H1 (cell line): ENCODE data around the gene PRDM15. TPM values are rescaled to one million over a fixed set of nuclear protein-coding genes. Genes with fewer than 3 reads are reported as not detected.

Source experiments
- ASH2L ChIP-seq: fragments of 200-600, 300-600 bp; sonication (generic); IDR thresholded peaks from one replicate; pipeline ENCODE4 v1.7.1; 2017; ENCODE audit warnings: low read length
- BCL11A ChIP-seq, 2 experiments: IDR thresholded peaks; one replicate each; pipeline ENCODE4 v1.6.1; 2011; ENCODE audit warnings: low read depth in 2 of 2, low read length in 2 of 2, mild to moderate bottlenecking in 2 of 2
- CTCF ChIP-seq, 3 experiments: IDR thresholded peaks; 1 replicate in 2 of 3; 2 replicates in 1 of 3; pipeline versions ENCODE4 v1.5.1 to v1.6.1; 2011; ENCODE audit warnings: low read length in 3 of 3, mild to moderate bottlenecking in 3 of 3, inconsistent platforms in 2 of 3, low read depth in 1 of 3, moderate library complexity in 1 of 3; ENCODE audit not compliant: insufficient read depth in 1 of 3; ENCODE audit errors: control extremely low read depth in 1 of 3
- NRF1 ChIP-seq: IDR thresholded peaks from 2 replicates; pipeline ENCODE4 v1.6.1; 2011; ENCODE audit warnings: mild to moderate bottlenecking, low read depth, low read length, improper control_type of control experiment
- RBBP5 ChIP-seq: IDR thresholded peaks from 2 replicates; pipeline ENCODE4 v1.7.1; 2012; ENCODE audit warnings: low read depth, mild to moderate bottlenecking, inconsistent platforms, low read length, moderate library complexity, borderline replicate concordance
- SAP30 ChIP-seq: fragments of 300-600 bp; sonication (generic); IDR thresholded peaks from 2 replicates; pipeline ENCODE4 v1.7.1; 2012; ENCODE audit warnings: low read length, moderate library complexity, mild to moderate bottlenecking, inconsistent platforms; ENCODE audit not compliant: insufficient read depth, insufficient replicate concordance
- polyA plus RNA-seq, 7 experiments: library from polyadenylated mRNA; depleted of rRNA in 3 of 7; stranded (reverse) in 5 of 7; unstranded in 2 of 7; fragments of >200 nt in 5 of 7; fragments of 200-250 nt in 2 of 7; gene quantifications; 1 replicate in 5 of 7; 2 replicates in 1 of 7; 4 replicates in 1 of 7; pipeline versions ENCODE4 v1.2.1 to v1.2.3, GENCODE V29; 2011 to 2013; ENCODE audit warnings: missing spikeins in 2 of 7, mixed read lengths in 2 of 7
- total RNA-seq: library from RNA; stranded (reverse); fragmentation: NEBNext Ultra II Directional; extraction: Animal tissue kit (Norgen Biotek cat#: 25700); gene quantifications from 2 replicates; pipeline ENCODE4 v1.2.1, GENCODE V29; 2021

Gene PRDM15
- total and polyA plus RNA-seq, 2 of the 8 experiments (the other 6 are each of a cell fraction or from before 2014, with no cell fraction given), result 9.7 to 10.5 TPM

GRCh38 chr21:41825881-41826280 lies 53.3 kb downstream of the PRDM15 start (continued):
- TF ChIP-seq SAP30 (no peak), NRF1 (no peak), RBBP5 (no peak), BCL11A (IDR thresholded peaks at IDR 0.05; ENCODE audit: low read depth in 2 of 2, low read length in 2 of 2) (no peak), ASH2L (no peak), CTCF (IDR thresholded peaks at IDR 0.05; ENCODE audit: control extremely low read depth in 1 of 3, insufficient read depth in 1 of 3, low read depth in 1 of 3, low read length in 3 of 3) (no peak)
